Upper lobe of left lung (tissue), 6 donors: ENCODE data around the gene ADIPOR2. TPM values are rescaled to one million over a fixed set of nuclear protein-coding genes. Genes with fewer than 3 reads are reported as not detected.

Source experiments
- ATAC-seq, 2 donors: fragments of 200-7000 bp; cut with Tn5 transposase; one replicate each; pipeline ENCODE4 v1.9.1; 2022; ENCODE audit warnings: mild to moderate bottlenecking in 2 of 2, moderate library complexity in 2 of 2; ENCODE audit not compliant: low FRiP score in 2 of 2
- DNase-seq, 2 donors: peaks; one replicate each; pipeline ENCODE4 v3.0.0-alpha.2; 2019 to 2020
- H3K27ac ChIP-seq, 4 donors: fragments of 200-600 bp; sonication (generic); one replicate each; pipeline ENCODE4 v1.5.1; 2016 to 2019
- H3K27me3 ChIP-seq, 4 donors: fragments of 200-600 bp; sonication (generic); one replicate each; pipeline ENCODE4 v1.5.1; 2017 to 2019
- H3K36me3 ChIP-seq, 4 donors: fragments of 200-600 bp; sonication (generic); one replicate each; pipeline ENCODE4 v1.5.1; 2016 to 2019
- H3K4me1 ChIP-seq, 4 donors: fragments of 200-600 bp; sonication (generic); one replicate each; pipeline ENCODE4 v1.5.1; 2018 to 2019
- H3K4me3 ChIP-seq, 4 donors: fragments of 200-600 bp; sonication (generic); one replicate each; pipeline ENCODE4 v1.5.1; 2017 to 2019; ENCODE audit warnings: mild to moderate bottlenecking in 2 of 4, moderate library complexity in 1 of 4
- H3K9me3 ChIP-seq, 4 donors: fragments of 200-600 bp; sonication (generic); one replicate each; pipeline ENCODE4 v1.5.1; 2018 to 2019
- EP300 ChIP-seq, 4 donors: sonication (generic); formaldehyde crosslinking; IDR thresholded peaks; one replicate each; pipeline ENCODE4 v1.5.1; 2017; ENCODE audit warnings: antibody characterized with exemption in 4 of 4, control low read depth in 2 of 4
- POLR2A ChIP-seq, 4 donors: fragments of 450-650 bp; IDR thresholded peaks; one replicate each; pipeline ENCODE4 v1.5.1; 2016 to 2017; ENCODE audit warnings: antibody characterized with exemption in 4 of 4, mild to moderate bottlenecking in 2 of 4
- POLR2AphosphoS5 ChIP-seq, 2 donors: sonication (generic); formaldehyde crosslinking; IDR thresholded peaks; one replicate each; pipeline ENCODE4 v1.5.1; 2017; ENCODE audit warnings: antibody characterized with exemption in 2 of 2
- WGBS, 2 donors: methylation state at CpG; one replicate each; pipeline ENCODE4 v1.1.5; 2017 to 2018; 5-methylcytosine and 5-hydroxymethylcytosine counted together
- total RNA-seq, 6 donors: library from RNA; depleted of rRNA in 4 of 6; stranded (reverse); fragments of >200 nt in 4 of 6; gene quantifications; one replicate each; pipeline versions ENCODE4 v1.1.0 to v1.2.1, GENCODE V29; 2016 to 2021
- TF ChIP-seq, protein P1 (sequence below), 6 experiments: fragments of 450-650 bp in 4 of 6; fragments of 200-600 bp in 2 of 6; sonication (generic) in 2 of 6; IDR thresholded peaks; one replicate each; pipeline ENCODE4 v1.5.1; 2016 to 2019; ENCODE audit warnings: antibody characterized with exemption in 6 of 6
- donor health status: DM: no; HTN: no; CAD: no; lungs with moderate emphysema.
- donor health status: DM: no; HTN: yes; CAD: no; lungs with severe emphysema.

Gene ADIPOR2
- total RNA-seq, 6 donors from 2014 or later = 45.1 to 82.3 (median 68.6) TPM

GRCh38 chr12:1761857-1762256, 71.0 kb downstream of the ADIPOR2 start:
- no peak for TF ChIP-seq POLR2A (IDR thresholded peaks at IDR 0.05)
- TF ChIP-seq POLR2AphosphoS5 (IDR thresholded peaks at IDR 0.05) = no peak
- DNase-seq = no peak
- no peak overlapping the region for H3K27ac ChIP-seq
- H3K4me1 ChIP-seq = peaks cover 0 to 18% (median 7%) of the 10 kb centered on the region in 4 donors
- no peaks in the 10 kb centered on the region for H3K27me3 ChIP-seq
- H3K4me3 ChIP-seq = no peak overlapping the region
- H3K36me3 ChIP-seq = peaks cover 0 to 16% (median 7%) of the 10 kb centered on the region in 4 donors
- WGBS, 2 donors = 84 to 96% methylated on average over 3 of the region's 3 CpGs
- no peaks in the 10 kb centered on the region for H3K9me3 ChIP-seq
- no peak for ATAC-seq

GRCh38 chr12:1763153-1763552, 72.3 kb downstream of the ADIPOR2 start:
- H3K36me3 ChIP-seq = peaks cover 0 to 3% (median 0%) of the 10 kb centered on the region in 4 donors
- ATAC-seq = no peak

GRCh38 chr12:1766110-1766509, 75.2 kb downstream of the ADIPOR2 start:
- H3K9me3 ChIP-seq = no peaks in the 10 kb centered on the region
- 92 to 97% methylated on average over 1 of the region's 1 CpG for WGBS, 2 donors
- H3K4me3 ChIP-seq = no peak overlapping the region
- H3K4me1 ChIP-seq = peaks cover 0 to 18% (median 6%) of the 10 kb centered on the region in 4 donors
- TF ChIP-seq, protein P1, sequence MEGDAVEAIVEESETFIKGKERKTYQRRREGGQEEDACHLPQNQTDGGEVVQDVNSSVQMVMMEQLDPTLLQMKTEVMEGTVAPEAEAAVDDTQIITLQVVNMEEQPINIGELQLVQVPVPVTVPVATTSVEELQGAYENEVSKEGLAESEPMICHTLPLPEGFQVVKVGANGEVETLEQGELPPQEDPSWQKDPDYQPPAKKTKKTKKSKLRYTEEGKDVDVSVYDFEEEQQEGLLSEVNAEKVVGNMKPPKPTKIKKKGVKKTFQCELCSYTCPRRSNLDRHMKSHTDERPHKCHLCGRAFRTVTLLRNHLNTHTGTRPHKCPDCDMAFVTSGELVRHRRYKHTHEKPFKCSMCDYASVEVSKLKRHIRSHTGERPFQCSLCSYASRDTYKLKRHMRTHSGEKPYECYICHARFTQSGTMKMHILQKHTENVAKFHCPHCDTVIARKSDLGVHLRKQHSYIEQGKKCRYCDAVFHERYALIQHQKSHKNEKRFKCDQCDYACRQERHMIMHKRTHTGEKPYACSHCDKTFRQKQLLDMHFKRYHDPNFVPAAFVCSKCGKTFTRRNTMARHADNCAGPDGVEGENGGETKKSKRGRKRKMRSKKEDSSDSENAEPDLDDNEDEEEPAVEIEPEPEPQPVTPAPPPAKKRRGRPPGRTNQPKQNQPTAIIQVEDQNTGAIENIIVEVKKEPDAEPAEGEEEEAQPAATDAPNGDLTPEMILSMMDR (IDR thresholded peaks at IDR 0.05) = no peak
- TF ChIP-seq POLR2AphosphoS5 (IDR thresholded peaks at IDR 0.05) = no peak
- TF ChIP-seq EP300 (IDR thresholded peaks at IDR 0.05) = no peak
- no peak for TF ChIP-seq POLR2A (IDR thresholded peaks at IDR 0.05)
- H3K27me3 ChIP-seq = no peaks in the 10 kb centered on the region
- ATAC-seq = no peak
- no peak for DNase-seq
- peaks cover 0 to 16% (median 3%) of the 10 kb centered on the region in 4 donors for H3K36me3 ChIP-seq
- H3K27ac ChIP-seq = no peak overlapping the region

More at GRCh38 chr12:1763153-1763552, 72.3 kb downstream of the ADIPOR2 start:
- Histone ChIP-seq H3K9me3 (no peaks in the 10 kb centered on the region), H3K4me1 (peaks cover 5 to 25% (median 9%) of the 10 kb centered on the region in 4 donors), H3K27ac (no peak overlapping the region), H3K4me3 (no peak overlapping the region), H3K27me3 (no peaks in the 10 kb centered on the region)
- no peak for TF ChIP-seq EP300 (IDR thresholded peaks at IDR 0.05)
- TF ChIP-seq POLR2A (IDR thresholded peaks at IDR 0.05) = no peak
- TF ChIP-seq, protein P1 (IDR thresholded peaks at IDR 0.05) = no peak
- TF ChIP-seq POLR2AphosphoS5 (IDR thresholded peaks at IDR 0.05) = no peak
- DNase-seq = no peak
- 73 to 88% methylated on average over 2 of the region's 2 CpGs for WGBS, 2 donors

DNA sequence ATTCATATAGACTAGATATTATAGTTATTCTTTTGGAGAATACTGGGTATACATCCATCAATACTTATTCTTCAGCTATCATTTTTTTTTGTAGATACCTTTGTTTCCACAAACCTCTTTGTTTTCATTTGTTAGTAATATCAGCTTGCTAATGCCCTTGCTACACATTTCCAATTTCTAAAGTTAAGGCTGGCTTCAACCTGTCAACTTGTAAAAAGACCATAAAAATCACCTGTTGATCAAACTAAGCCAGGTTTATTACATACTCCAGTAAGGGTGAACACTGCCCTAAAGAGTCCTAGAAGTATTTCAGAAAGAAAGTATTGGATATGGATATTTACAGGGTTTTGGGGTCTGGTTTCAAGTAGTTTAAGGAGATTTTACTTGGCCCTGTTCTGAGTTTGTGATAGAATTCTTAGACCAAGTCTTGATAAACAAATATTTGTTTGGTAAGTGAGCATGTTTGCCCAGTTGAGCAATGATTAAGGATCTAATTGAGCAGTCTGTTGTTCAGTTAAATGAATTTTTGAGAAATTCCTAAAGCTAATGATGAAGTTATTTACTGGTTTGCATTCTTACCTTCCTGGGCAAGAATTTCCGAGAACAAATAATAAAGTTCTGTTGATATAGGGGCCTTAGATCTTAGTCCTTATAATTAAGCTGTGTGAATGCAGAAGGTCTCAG, 76.7 kb downstream of the ADIPOR2 start:
- Histone ChIP-seq H3K4me3 (no peak overlapping the region), H3K36me3 (peaks cover 0 to 16% (median 3%) of the 10 kb centered on the region in 4 donors), H3K27ac (no peak overlapping the region), H3K27me3 (no peaks in the 10 kb centered on the region), H3K4me1 (peaks cover 0 to 11% (median 6%) of the 10 kb centered on the region in 4 donors), H3K9me3 (no peaks in the 10 kb centered on the region)
- TF ChIP-seq POLR2AphosphoS5 (IDR thresholded peaks at IDR 0.05) = no peak
- TF ChIP-seq EP300 (IDR thresholded peaks at IDR 0.05) = no peak
- TF ChIP-seq POLR2A (IDR thresholded peaks at IDR 0.05) = no peak
- TF ChIP-seq, protein P1 (IDR thresholded peaks at IDR 0.05) = no peak
- DNase-seq (no peak), ATAC-seq (no peak)
- 81 to 90% methylated on average over 1 of the region's 1 CpG for WGBS, 2 donors

- Histone ChIP-seq H3K27ac (no peak overlapping the region), H3K4me3 (no peak overlapping the region), H3K36me3 (peaks cover 0 to 26% (median 3%) of the 10 kb centered on the region in 4 donors), H3K9me3 (no peaks in the 10 kb centered on the region), H3K27me3 (no peaks in the 10 kb centered on the region), H3K4me1 (peaks cover 0 to 11% (median 6%) of the 10 kb centered on the region in 4 donors)
- TF ChIP-seq EP300 (IDR thresholded peaks at IDR 0.05) (no peak), POLR2A (IDR thresholded peaks at IDR 0.05) (no peak)
- 89 to 93% methylated on average over 1 of the region's 1 CpG for WGBS, 2 donors
- ATAC-seq (no peak), DNase-seq (no peak)
These were observed 77.7 kb downstream of the ADIPOR2 start for GRCh38 chr12:1768615-1769014.
